Fibroblast of pulmonary artery (primary cell): Measurements from ENCODE around the gene CACNA1B.

ENCODE experiments used
- DNase-seq: peaks from one replicate; pipeline ENCODE4 v3.0.0-alpha.2; 2010; ENCODE audit warnings: low read depth
- H3K4me3 ChIP-seq: replicated peaks from 2 replicates; pipeline ENCODE4 v1.5.1; 2011; ENCODE audit warnings: low read depth, mild to moderate bottlenecking, control low read depth, low read length, moderate library complexity
- CTCF ChIP-seq: IDR thresholded peaks from 2 replicates; pipeline ENCODE4 v1.5.1; 2011; ENCODE audit warnings: mild to moderate bottlenecking, control low read depth, low read length, inconsistent platforms; ENCODE audit errors: missing control alignments

The CACNA1B gene

GRCh38 chr9:137870432-137870831, 7.2 kb upstream of the CACNA1B start:
- no peak for DNase-seq
- no peak for TF ChIP-seq CTCF
- no peak overlapping the region for H3K4me3 ChIP-seq

GRCh38 chr9:137872296-137872695, 5.3 kb upstream of the CACNA1B start:
- no peak for DNase-seq
- no peak overlapping the region for H3K4me3 ChIP-seq
- no peak for TF ChIP-seq CTCF

GRCh38 chr9:137873408-137873807, 4.2 kb upstream of the CACNA1B start:
- no peak for TF ChIP-seq CTCF
- no peak for DNase-seq
- no peak overlapping the region for H3K4me3 ChIP-seq

GRCh38 chr9:137873858-137874362, 3.7 kb upstream of the CACNA1B start:
- DNase-seq = no peak
- TF ChIP-seq CTCF = no peak
- H3K4me3 ChIP-seq = no peak overlapping the region

- no peak for DNase-seq
- no peak overlapping the region for H3K4me3 ChIP-seq
- no peak for TF ChIP-seq CTCF
These were observed 2.2 kb upstream of the CACNA1B start for GRCh38 chr9:137875354-137875753.

GRCh38 chr9:137875846-137876245, 1.7 kb upstream of the CACNA1B start:
- H3K4me3 ChIP-seq = no peak overlapping the region
- DNase-seq = no peak
- TF ChIP-seq CTCF = no peak

- no peak for TF ChIP-seq CTCF
- H3K4me3 ChIP-seq = no peak overlapping the region
- no peak for DNase-seq
These were observed 1.3 kb upstream of the CACNA1B start for GRCh38 chr9:137876269-137876668.
